Glutamatergic neuron (in vitro differentiated cells): ENCODE measurements around the gene ABHD11. TPM values are rescaled to one million over a fixed set of nuclear protein-coding genes. Genes with fewer than 3 reads are reported as not detected.
"Not testable (repeated sequence)": the region's sequence is repeated elsewhere in the genome, so short reads cannot be mapped to it uniquely, and the experiment has no call there.

Experiments used
- DNase-seq: peaks from one replicate; pipeline ENCODE4 v3.0.0; 2022
- H3K27ac Mint-ChIP-seq: one replicate; pipeline ENCODE4 v1.8.0; 2020; ENCODE audit warnings: mild to moderate bottlenecking, mixed read lengths, inconsistent platforms; ENCODE audit not compliant: unreplicated experiment
- H3K27me3 Mint-ChIP-seq: one replicate; pipeline ENCODE4 v1.8.0; 2020; ENCODE audit warnings: mild to moderate bottlenecking, moderate library complexity, mixed read lengths, inconsistent platforms; ENCODE audit not compliant: unreplicated experiment
- H3K36me3 Mint-ChIP-seq: one replicate; pipeline ENCODE4 v1.8.0; 2020; ENCODE audit warnings: mild to moderate bottlenecking, mixed read lengths, inconsistent platforms; ENCODE audit not compliant: unreplicated experiment
- H3K4me1 Mint-ChIP-seq: one replicate; pipeline ENCODE4 v1.8.0; 2020; ENCODE audit warnings: mild to moderate bottlenecking, low read depth, mixed read lengths, inconsistent platforms; ENCODE audit not compliant: unreplicated experiment
- H3K4me3 Mint-ChIP-seq: one replicate; pipeline ENCODE4 v1.8.0; 2020; ENCODE audit warnings: mild to moderate bottlenecking, mixed read lengths, inconsistent platforms; ENCODE audit not compliant: unreplicated experiment
- H3K9me3 Mint-ChIP-seq: one replicate; pipeline ENCODE4 v1.8.0; 2020; ENCODE audit warnings: mild to moderate bottlenecking, moderate library complexity, mixed read lengths, inconsistent platforms; ENCODE audit not compliant: unreplicated experiment
- CTCF ChIP-seq: fragments of 200-600 bp; sonication (generic); IDR thresholded peaks from one replicate; pipeline ENCODE4 v1.5.0; 2021; ENCODE audit not compliant: partially characterized antibody, unreplicated experiment
- total RNA-seq: library from RNA; stranded (reverse); fragmentation: NEBNext Ultra II Directional; extraction: Animal tissue kit (Norgen Biotek cat#: 25700); gene quantifications from one replicate; pipeline ENCODE4 v1.2.1, GENCODE V29; 2021; ENCODE audit not compliant: unreplicated experiment

The ABHD11 gene
- total RNA-seq, 1 donor from 2014 or later = 13.9 TPM

GRCh38 chr7:73717025-73717807 lies 21.4 kb downstream of the ABHD11 start:
- peaks cover 7% of the 10 kb centered on the region for H3K4me1 Mint-ChIP-seq
- TF ChIP-seq CTCF = no peak
- peak overlapping the region; percentile 74 for H3K4me3 Mint-ChIP-seq
- peaks cover 4% of the 10 kb centered on the region for H3K36me3 Mint-ChIP-seq
- H3K9me3 Mint-ChIP-seq = peaks cover 8% of the 10 kb centered on the region
- DNase-seq = no peak
- peaks cover 11% of the 10 kb centered on the region for H3K27me3 Mint-ChIP-seq
- no peak overlapping the region for H3K27ac Mint-ChIP-seq

GRCh38 chr7:73716318-73716890 lies 22.2 kb downstream of the ABHD11 start:
- Mint-ChIP-seq H3K4me3 (peak overlapping the region; percentile 74), H3K27me3 (peaks cover 11% of the 10 kb centered on the region), H3K4me1 (peaks cover 10% of the 10 kb centered on the region), H3K36me3 (peaks cover 4% of the 10 kb centered on the region), H3K9me3 (peaks cover 8% of the 10 kb centered on the region), H3K27ac (no peak overlapping the region)
- TF ChIP-seq CTCF = no peak
- DNase-seq = no peak

- Mint-ChIP-seq H3K27me3 (peaks cover 8% of the 10 kb centered on the region), H3K4me3 (peak overlapping the region; percentile 25), H3K9me3 (peaks cover 9% of the 10 kb centered on the region), H3K36me3 (peaks cover 4% of the 10 kb centered on the region), H3K27ac (no peak overlapping the region), H3K4me1 (peaks cover 10% of the 10 kb centered on the region)
- DNase-seq = peak; percentile 61
- no peak for TF ChIP-seq CTCF
Measured at GRCh38 chr7:73715648-73716317, 22.8 kb downstream of the ABHD11 start.

- H3K4me1 Mint-ChIP-seq = peaks cover 10% of the 10 kb centered on the region
- not testable (repeated sequence) for H3K36me3 Mint-ChIP-seq, H3K9me3 Mint-ChIP-seq, H3K27ac Mint-ChIP-seq, H3K27me3 Mint-ChIP-seq, DNase-seq, H3K4me3 Mint-ChIP-seq
Measured at GRCh38 chr7:73713319-73713718, 25.3 kb downstream of the ABHD11 start.

GRCh38 chr7:73712773-73713172 lies 25.8 kb downstream of the ABHD11 start:
- TF ChIP-seq CTCF = no peak
- peaks cover 4% of the 10 kb centered on the region for H3K36me3 Mint-ChIP-seq
- DNase-seq = no peak
- H3K27me3 Mint-ChIP-seq = peaks cover 4% of the 10 kb centered on the region
- H3K4me1 Mint-ChIP-seq = peaks cover 10% of the 10 kb centered on the region
- no peak overlapping the region for H3K4me3 Mint-ChIP-seq
- peak overlapping the region; percentile 38 for H3K27ac Mint-ChIP-seq
- peaks cover 5% of the 10 kb centered on the region for H3K9me3 Mint-ChIP-seq
